HepG2 (cell line): ENCODE results near the gene RNF213. TPM values are rescaled to one million over a fixed set of nuclear protein-coding genes. Genes with fewer than 3 reads are reported as not detected.

Experiments
- CBX5 ChIP-seq: sonication (generic); formaldehyde crosslinking; IDR thresholded peaks from 2 replicates; pipeline ENCODE4 v1.4.0; 2020; ENCODE audit warnings: missing genetic modification reagents, borderline replicate concordance
- CCAR2 ChIP-seq: fragments of 200-400 bp; formaldehyde crosslinking; optimal IDR thresholded peaks from 2 replicates; pipeline ENCODE3; 2018; ENCODE audit warnings: low read depth, mild to moderate bottlenecking, low read length, moderate library complexity
- HNRNPL ChIP-seq: fragments of 200-400 bp; formaldehyde crosslinking; IDR thresholded peaks from 2 replicates; pipeline ENCODE4 v1.6.1; 2017; ENCODE audit warnings: mild to moderate bottlenecking, low read depth, low read length
- MAFK ChIP-seq, 2 experiments: IDR thresholded peaks in 1 of 2; conservative IDR thresholded peaks in 1 of 2; 2 replicates each; pipeline ENCODE4 v1.6.1; 2011; ENCODE audit warnings: improper control_type of control experiment in 2 of 2, low read length in 2 of 2
- NFE2 ChIP-seq: sonication (generic); formaldehyde crosslinking; IDR thresholded peaks from 2 replicates; pipeline ENCODE4 v1.4.0; 2020; ENCODE audit warnings: missing genetic modification reagents
- NR1H2 ChIP-seq: sonication (generic); formaldehyde crosslinking; IDR thresholded peaks from 2 replicates; pipeline ENCODE4 v1.8.1; 2022; ENCODE audit warnings: low read depth, missing genetic modification reagents, borderline replicate concordance
- PAWR ChIP-seq: sonication (generic); formaldehyde crosslinking; IDR thresholded peaks from 2 replicates; pipeline ENCODE4 v1.4.0; 2020; ENCODE audit warnings: missing genetic modification reagents, mild to moderate bottlenecking, borderline replicate concordance
- RAD21 ChIP-seq: fragments of 450-650 bp; formaldehyde crosslinking; IDR thresholded peaks from 2 replicates; pipeline ENCODE4 v1.5.0; 2020; ENCODE audit warnings: mild to moderate bottlenecking
- TCF12 ChIP-seq, 2 experiments: fragments of 450-650 bp in 1 of 2; sonication (generic) in 1 of 2; formaldehyde crosslinking in 1 of 2; IDR thresholded peaks; 2 replicates each; pipeline versions ENCODE4 v1.6.1 to v1.8.0; 2017 to 2022; ENCODE audit warnings: antibody characterized with exemption in 1 of 2, mild to moderate bottlenecking in 1 of 2, missing genetic modification reagents in 1 of 2, moderate library complexity in 1 of 2
- TGIF2 ChIP-seq: IDR thresholded peaks from 2 replicates; pipeline ENCODE4 v1.6.1; 2016; ENCODE audit warnings: control low read depth, missing compliant biosample characterization
- TSC22D2 ChIP-seq: sonication (generic); formaldehyde crosslinking; IDR thresholded peaks from 2 replicates; pipeline ENCODE4 v1.5.1; 2020; ENCODE audit warnings: missing genetic modification reagents, mild to moderate bottlenecking, borderline replicate concordance
- ZNF143 ChIP-seq: sonication (generic); formaldehyde crosslinking; IDR thresholded peaks from 2 replicates; pipeline ENCODE4 v1.4.0; 2020; ENCODE audit warnings: missing genetic modification reagents
- ZNF496 ChIP-seq: sonication (generic); formaldehyde crosslinking; IDR thresholded peaks from 2 replicates; pipeline ENCODE4 v1.8.1; 2023; ENCODE audit warnings: mild to moderate bottlenecking, moderate library complexity, missing genetic modification reagents; ENCODE audit not compliant: insufficient replicate concordance
- ZNF530 ChIP-seq: sonication (generic); formaldehyde crosslinking; IDR thresholded peaks from 2 replicates; pipeline ENCODE4 v1.5.0; 2020; ENCODE audit warnings: low read depth, mild to moderate bottlenecking, missing genetic modification reagents
- ZNF674 ChIP-seq: sonication (generic); formaldehyde crosslinking; IDR thresholded peaks from 2 replicates; pipeline ENCODE4 v1.5.0; 2020; ENCODE audit warnings: low read depth, mild to moderate bottlenecking, missing genetic modification reagents
- ZNF891 ChIP-seq: sonication (generic); formaldehyde crosslinking; IDR thresholded peaks from 2 replicates; pipeline ENCODE4 v1.5.0; 2020; ENCODE audit warnings: mild to moderate bottlenecking, missing genetic modification reagents
- ZSCAN25 ChIP-seq: sonication (generic); formaldehyde crosslinking; IDR thresholded peaks from 2 replicates; pipeline ENCODE4 v1.8.0; 2022; ENCODE audit warnings: mild to moderate bottlenecking, missing genetic modification reagents
- polyA plus RNA-seq, 8 experiments: library from polyadenylated mRNA; depleted of rRNA in 3 of 8; stranded (reverse) in 7 of 8; unstranded in 1 of 8; fragments of >200 nt; fragmentation: Illumina TruSeq in 4 of 8; extraction: Trizol in 4 of 8; gene quantifications; 2 replicates each; pipeline versions ENCODE4 v1.2.1 to v1.2.3, GENCODE V29; 2011 to 2016; ENCODE audit warnings: low read depth in 4 of 8, missing spikeins in 1 of 8, mixed read lengths in 1 of 8; ENCODE audit not compliant: insufficient read depth in 1 of 8
- total RNA-seq, 5 experiments: library from RNA; depleted of rRNA; stranded (reverse); fragments of >200 nt; fragmentation: Illumina TruSeq; extraction: Trizol; gene quantifications; 2 replicates each; pipeline ENCODE4 v1.2.3, GENCODE V29; 2016; ENCODE audit warnings: low read depth in 1 of 5
- TF ChIP-seq, protein P1 (sequence below): IDR thresholded peaks from 2 replicates; pipeline ENCODE4 v1.6.1; 2016; ENCODE audit warnings: low read depth
- TF ChIP-seq, protein P2 (sequence below): sonication (generic); formaldehyde crosslinking; IDR thresholded peaks from one replicate; pipeline ENCODE4 v1.5.1; 2020; ENCODE audit warnings: mild to moderate bottlenecking, missing genetic modification reagents; ENCODE audit errors: not compliant biosample characterization

The RNF213 gene
- total and polyA plus RNA-seq, 2 of the 13 experiments (the other 11 are each of a cell fraction or from before 2014, with no cell fraction given): 38.6 to 38.7 TPM

GRCh38 chr17:80263253-80264204 lies 2.9 kb downstream of the RNF213 start (continued):
- TF ChIP-seq ZNF891 (CRISPR knock-in tag): 0 out of 2 replicates have a peak, but pooled peaks have one; percentile 29
- no peak for TF ChIP-seq MAFK (conservative IDR thresholded peaks at IDR 0.05 in 1 of 2, IDR thresholded peaks at IDR 0.05 in 1 of 2; ENCODE audit: low read length in 2 of 2)
- TF ChIP-seq NFE2 (CRISPR knock-in tag): no peak
- TF ChIP-seq TGIF2 (CRISPR knock-in tag): 0 out of 2 replicates have a peak, but pooled peaks have one; percentile 52
- no peak for TF ChIP-seq NR1H2 (CRISPR knock-in tag)
- TF ChIP-seq PAWR (CRISPR knock-in tag): no peak
- TF ChIP-seq CCAR2: no peak
- no peak for TF ChIP-seq TCF12 (IDR thresholded peaks at IDR 0.05)
- TF ChIP-seq TCF12 (CRISPR knock-in tag; IDR thresholded peaks at IDR 0.05): 0 out of 2 replicates have a peak, but pooled peaks have one; percentile 20
- TF ChIP-seq ZNF496 (CRISPR knock-in tag): no peak
- TF ChIP-seq CBX5 (CRISPR knock-in tag): peak; percentile 71; the same call in 1 of the 2 replicates
- TF ChIP-seq ZNF143 (CRISPR knock-in tag): peak; percentile 36; the same call in 1 of the 2 replicates
- TF ChIP-seq RAD21: peak; percentile 78
- no peak for TF ChIP-seq ZNF674 (CRISPR knock-in tag)
- TF ChIP-seq, protein P1, sequence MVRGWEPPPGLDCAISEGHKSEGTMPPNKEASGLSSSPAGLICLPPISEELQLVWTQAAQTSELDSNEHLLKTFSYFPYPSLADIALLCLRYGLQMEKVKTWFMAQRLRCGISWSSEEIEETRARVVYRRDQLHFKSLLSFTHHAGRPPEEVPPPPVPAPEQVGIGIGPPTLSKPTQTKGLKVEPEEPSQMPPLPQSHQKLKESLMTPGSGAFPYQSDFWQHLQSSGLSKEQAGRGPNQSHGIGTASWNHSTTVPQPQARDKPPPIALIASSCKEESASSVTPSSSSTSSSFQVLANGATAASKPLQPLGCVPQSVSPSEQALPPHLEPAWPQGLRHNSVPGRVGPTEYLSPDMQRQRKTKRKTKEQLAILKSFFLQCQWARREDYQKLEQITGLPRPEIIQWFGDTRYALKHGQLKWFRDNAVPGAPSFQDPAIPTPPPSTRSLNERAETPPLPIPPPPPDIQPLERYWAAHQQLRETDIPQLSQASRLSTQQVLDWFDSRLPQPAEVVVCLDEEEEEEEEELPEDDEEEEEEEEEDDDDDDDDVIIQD (CRISPR knock-in tag): peak; percentile 62; the same call in 1 of the 2 replicates
- TF ChIP-seq HNRNPL: 0 out of 2 replicates have a peak, but pooled peaks have one; percentile 46
- TF ChIP-seq, protein P2, sequence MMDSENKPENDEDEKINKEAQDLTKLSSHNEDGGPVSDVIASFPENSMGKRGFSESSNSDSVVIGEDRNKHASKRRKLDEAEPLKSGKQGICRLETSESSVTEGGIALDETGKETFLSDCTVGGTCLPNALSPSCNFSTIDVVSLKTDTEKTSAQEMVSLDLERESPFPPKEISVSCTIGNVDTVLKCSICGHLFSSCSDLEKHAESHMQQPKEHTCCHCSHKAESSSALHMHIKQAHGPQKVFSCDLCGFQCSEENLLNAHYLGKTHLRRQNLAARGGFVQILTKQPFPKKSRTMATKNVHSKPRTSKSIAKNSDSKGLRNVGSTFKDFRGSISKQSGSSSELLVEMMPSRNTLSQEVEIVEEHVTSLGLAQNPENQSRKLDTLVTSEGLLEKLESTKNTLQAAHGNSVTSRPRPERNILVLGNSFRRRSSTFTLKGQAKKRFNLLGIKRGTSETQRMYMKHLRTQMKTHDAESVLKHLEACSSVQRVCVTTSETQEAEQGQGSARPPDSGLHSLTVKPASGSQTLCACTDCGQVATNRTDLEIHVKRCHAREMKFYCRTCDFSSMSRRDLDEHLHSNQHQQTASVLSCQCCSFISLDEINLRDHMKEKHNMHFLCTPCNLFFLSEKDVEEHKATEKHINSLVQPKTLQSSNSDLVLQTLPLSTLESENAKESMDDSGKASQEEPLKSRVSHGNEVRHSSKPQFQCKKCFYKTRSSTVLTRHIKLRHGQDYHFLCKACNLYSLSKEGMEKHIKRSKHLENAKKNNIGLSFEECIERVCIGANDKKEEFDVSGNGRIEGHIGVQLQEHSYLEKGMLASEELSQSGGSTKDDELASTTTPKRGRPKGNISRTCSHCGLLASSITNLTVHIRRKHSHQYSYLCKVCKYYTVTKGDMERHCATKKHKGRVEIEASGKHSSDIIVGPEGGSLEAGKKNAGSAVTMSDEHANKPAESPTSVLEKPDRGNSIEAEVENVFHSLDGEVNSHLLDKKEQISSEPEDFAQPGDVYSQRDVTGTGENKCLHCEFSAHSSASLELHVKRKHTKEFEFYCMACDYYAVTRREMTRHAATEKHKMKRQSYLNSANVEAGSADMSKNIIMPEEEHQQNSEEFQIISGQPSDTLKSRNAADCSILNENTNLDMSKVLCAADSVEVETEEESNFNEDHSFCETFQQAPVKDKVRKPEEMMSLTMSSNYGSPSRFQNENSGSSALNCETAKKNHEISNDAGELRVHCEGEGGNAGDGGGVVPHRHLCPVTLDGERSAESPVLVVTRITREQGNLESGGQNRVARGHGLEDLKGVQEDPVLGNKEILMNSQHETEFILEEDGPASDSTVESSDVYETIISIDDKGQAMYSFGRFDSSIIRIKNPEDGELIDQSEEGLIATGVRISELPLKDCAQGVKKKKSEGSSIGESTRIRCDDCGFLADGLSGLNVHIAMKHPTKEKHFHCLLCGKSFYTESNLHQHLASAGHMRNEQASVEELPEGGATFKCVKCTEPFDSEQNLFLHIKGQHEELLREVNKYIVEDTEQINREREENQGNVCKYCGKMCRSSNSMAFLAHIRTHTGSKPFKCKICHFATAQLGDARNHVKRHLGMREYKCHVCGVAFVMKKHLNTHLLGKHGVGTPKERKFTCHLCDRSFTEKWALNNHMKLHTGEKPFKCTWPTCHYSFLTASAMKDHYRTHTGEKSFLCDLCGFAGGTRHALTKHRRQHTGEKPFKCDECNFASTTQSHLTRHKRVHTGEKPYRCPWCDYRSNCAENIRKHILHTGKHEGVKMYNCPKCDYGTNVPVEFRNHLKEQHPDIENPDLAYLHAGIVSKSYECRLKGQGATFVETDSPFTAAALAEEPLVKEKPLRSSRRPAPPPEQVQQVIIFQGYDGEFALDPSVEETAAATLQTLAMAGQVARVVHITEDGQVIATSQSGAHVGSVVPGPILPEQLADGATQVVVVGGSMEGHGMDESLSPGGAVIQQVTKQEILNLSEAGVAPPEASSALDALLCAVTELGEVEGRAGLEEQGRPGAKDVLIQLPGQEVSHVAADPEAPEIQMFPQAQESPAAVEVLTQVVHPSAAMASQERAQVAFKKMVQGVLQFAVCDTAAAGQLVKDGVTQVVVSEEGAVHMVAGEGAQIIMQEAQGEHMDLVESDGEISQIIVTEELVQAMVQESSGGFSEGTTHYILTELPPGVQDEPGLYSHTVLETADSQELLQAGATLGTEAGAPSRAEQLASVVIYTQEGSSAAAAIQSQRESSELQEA (CRISPR knock-in tag): no peak
- TF ChIP-seq TSC22D2 (CRISPR knock-in tag): peak; percentile 68; the same call in 1 of the 2 replicates
- TF ChIP-seq ZNF530 (CRISPR knock-in tag): no peak
- peak; percentile 72 for TF ChIP-seq ZSCAN25 (CRISPR knock-in tag)
